OCI-LY1 (cell line): Measurements from ENCODE around the gene CFAP46.

Source experiments
- H2AFZ ChIP-seq: fragments of 200-600 bp; sonication (generic), shearing (Covaris generic); 2 replicates; pipeline ENCODE4 v1.6.0; 2014; ENCODE audit warnings: antibody characterized with exemption, mild to moderate bottlenecking, low read length
- H3F3A ChIP-seq: fragments of 200-600 bp; sonication (generic), shearing (Covaris generic); 2 replicates; pipeline ENCODE4 v1.6.0; 2014; ENCODE audit warnings: mild to moderate bottlenecking, antibody characterized with exemption, low read length, moderate library complexity; ENCODE audit not compliant: insufficient read depth
- H3K27ac ChIP-seq: fragments of 200-600 bp; sonication (generic); 2 replicates; pipeline ENCODE4 v1.5.1; 2014; ENCODE audit warnings: low read length, mixed run types, mild to moderate bottlenecking, low read depth; ENCODE audit not compliant: poor library complexity, severe bottlenecking
- H3K27me3 ChIP-seq: fragments of 200-600 bp; sonication (generic); 2 replicates; pipeline ENCODE4 v1.6.0; 2014; ENCODE audit warnings: antibody characterized with exemption, mild to moderate bottlenecking, low read length, moderate library complexity; ENCODE audit not compliant: insufficient read depth
- H3K36me3 ChIP-seq: fragments of 200-600 bp; sonication (generic); 2 replicates; pipeline ENCODE4 v1.6.1; 2014; ENCODE audit warnings: mild to moderate bottlenecking, antibody characterized with exemption, low read length, moderate library complexity, mixed read lengths; ENCODE audit not compliant: insufficient read depth
- H3K4me1 ChIP-seq: fragments of 200-600 bp; sonication (generic); 2 replicates; pipeline ENCODE4 v1.5.1; 2014; ENCODE audit warnings: mild to moderate bottlenecking, low read length, moderate library complexity; ENCODE audit not compliant: insufficient read depth, severe bottlenecking
- H3K4me2 ChIP-seq: fragments of 200-600 bp; sonication (generic), shearing (Covaris generic); 2 replicates; pipeline ENCODE4 v1.6.1; 2014; ENCODE audit warnings: low read length
- H3K4me3 ChIP-seq: fragments of 200-600 bp; sonication (generic); 2 replicates; pipeline ENCODE4 v1.5.1; 2014; ENCODE audit warnings: low read length, low read depth, mild to moderate bottlenecking, mixed read lengths; ENCODE audit not compliant: poor library complexity, severe bottlenecking
- H3K79me2 ChIP-seq: fragments of 200-600 bp; shearing (Covaris generic); 2 replicates; pipeline ENCODE4 v1.6.1; 2016; ENCODE audit warnings: mixed run types, low read length, mixed read lengths; ENCODE audit not compliant: insufficient read depth
- H3K9ac ChIP-seq: fragments of 200-600 bp; sonication (generic), shearing (Covaris generic); 2 replicates; pipeline ENCODE4 v1.6.1; 2014; ENCODE audit warnings: mild to moderate bottlenecking, low read length, mixed read lengths
- H3K9me2 ChIP-seq: fragments of 200-600 bp; sonication (generic), shearing (Covaris generic); 2 replicates; pipeline ENCODE4 v1.6.1; 2014; ENCODE audit warnings: low read depth, mild to moderate bottlenecking, low read length, mixed read lengths
- H3K9me3 ChIP-seq: fragments of 200-600 bp; shearing (Covaris generic); 2 replicates; pipeline ENCODE4 v1.6.1; 2014; ENCODE audit warnings: low read length, mixed read lengths
- H4K20me1 ChIP-seq: fragments of 200-600 bp; sonication (generic), shearing (Covaris generic); 2 replicates; pipeline ENCODE4 v1.6.0; 2016; ENCODE audit warnings: mild to moderate bottlenecking, low read length; ENCODE audit not compliant: insufficient read depth
- EZH2 ChIP-seq: fragments of 200-600 bp; sonication (generic), shearing (Covaris generic); IDR thresholded peaks from 2 replicates; pipeline ENCODE4 v1.8.0; 2017; ENCODE audit warnings: borderline replicate concordance, mixed run types, mild to moderate bottlenecking, antibody characterized with exemption, low read length, moderate library complexity, mixed read lengths
- TF ChIP-seq, protein P1 (sequence below): fragments of 200-600 bp; sonication (generic), shearing (Covaris generic); IDR thresholded peaks from 2 replicates; pipeline ENCODE4 v1.5.1; 2017; ENCODE audit warnings: mild to moderate bottlenecking, antibody characterized with exemption, low read length, moderate library complexity, mixed read lengths

CFAP46 gene

DNA sequence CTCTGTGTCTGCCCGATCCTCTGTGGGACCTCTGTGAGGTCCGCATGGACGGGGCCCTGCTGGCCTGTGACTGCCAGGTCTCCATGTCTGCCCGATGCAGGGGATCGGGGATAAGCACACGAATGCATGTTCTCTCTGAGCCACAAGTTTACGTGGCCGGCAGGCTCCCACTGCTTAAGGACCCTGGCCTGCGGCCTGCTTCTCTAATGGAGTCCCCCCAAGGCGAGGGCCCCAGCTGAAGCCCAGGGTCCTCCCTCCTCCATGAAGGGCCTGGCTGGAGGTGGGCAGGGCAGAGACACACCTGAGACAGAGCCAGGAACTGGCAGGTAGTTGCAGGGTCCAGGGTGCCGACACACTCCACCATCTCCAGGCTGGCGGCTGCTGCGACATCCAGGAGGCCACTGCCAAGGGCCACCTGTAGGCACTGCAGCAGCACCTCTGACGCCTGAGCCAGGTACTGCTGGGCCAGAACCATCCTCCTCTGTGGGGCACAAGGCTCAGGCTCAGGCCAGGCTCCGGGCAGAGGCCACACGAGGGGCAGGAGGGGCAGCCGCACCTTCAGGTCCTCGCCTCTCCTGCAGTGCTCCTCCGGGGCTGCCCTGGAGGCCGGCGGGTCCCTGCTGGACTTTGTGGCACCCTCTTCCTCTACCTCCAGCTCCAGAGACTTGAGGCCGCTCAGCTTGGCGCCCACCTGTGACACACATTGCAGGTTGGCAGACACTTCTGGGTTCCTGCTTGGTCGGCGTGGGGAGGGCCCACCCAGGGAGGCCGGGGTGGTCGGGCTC lies 95.5 kb downstream of the CFAP46 start:
- H2AFZ ChIP-seq: no peak overlapping the region
- no peaks in the 10 kb centered on the region for H3K9me2 ChIP-seq
- no peak overlapping the region for H3K27ac ChIP-seq
- H3K27me3 ChIP-seq: peaks cover 6% of the 10 kb centered on the region; the same call in 1 of the 2 replicates
- H3K79me2 ChIP-seq: no peaks in the 10 kb centered on the region
- H3F3A ChIP-seq: no peaks in the 10 kb centered on the region
- H3K9ac ChIP-seq: no peak overlapping the region
- no peaks in the 10 kb centered on the region; the same call in 1 of the 2 replicates for H3K36me3 ChIP-seq
- H3K4me1 ChIP-seq: no peaks in the 10 kb centered on the region
- peaks cover 2% of the 10 kb centered on the region; the same call in 1 of the 2 replicates for H3K9me3 ChIP-seq
- no peak for TF ChIP-seq EZH2
- TF ChIP-seq, protein P1, sequence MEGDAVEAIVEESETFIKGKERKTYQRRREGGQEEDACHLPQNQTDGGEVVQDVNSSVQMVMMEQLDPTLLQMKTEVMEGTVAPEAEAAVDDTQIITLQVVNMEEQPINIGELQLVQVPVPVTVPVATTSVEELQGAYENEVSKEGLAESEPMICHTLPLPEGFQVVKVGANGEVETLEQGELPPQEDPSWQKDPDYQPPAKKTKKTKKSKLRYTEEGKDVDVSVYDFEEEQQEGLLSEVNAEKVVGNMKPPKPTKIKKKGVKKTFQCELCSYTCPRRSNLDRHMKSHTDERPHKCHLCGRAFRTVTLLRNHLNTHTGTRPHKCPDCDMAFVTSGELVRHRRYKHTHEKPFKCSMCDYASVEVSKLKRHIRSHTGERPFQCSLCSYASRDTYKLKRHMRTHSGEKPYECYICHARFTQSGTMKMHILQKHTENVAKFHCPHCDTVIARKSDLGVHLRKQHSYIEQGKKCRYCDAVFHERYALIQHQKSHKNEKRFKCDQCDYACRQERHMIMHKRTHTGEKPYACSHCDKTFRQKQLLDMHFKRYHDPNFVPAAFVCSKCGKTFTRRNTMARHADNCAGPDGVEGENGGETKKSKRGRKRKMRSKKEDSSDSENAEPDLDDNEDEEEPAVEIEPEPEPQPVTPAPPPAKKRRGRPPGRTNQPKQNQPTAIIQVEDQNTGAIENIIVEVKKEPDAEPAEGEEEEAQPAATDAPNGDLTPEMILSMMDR: no peak
- no peaks in the 10 kb centered on the region for H4K20me1 ChIP-seq
- H3K4me2 ChIP-seq: no peak overlapping the region
- H3K4me3 ChIP-seq: no peak overlapping the region

DNA sequence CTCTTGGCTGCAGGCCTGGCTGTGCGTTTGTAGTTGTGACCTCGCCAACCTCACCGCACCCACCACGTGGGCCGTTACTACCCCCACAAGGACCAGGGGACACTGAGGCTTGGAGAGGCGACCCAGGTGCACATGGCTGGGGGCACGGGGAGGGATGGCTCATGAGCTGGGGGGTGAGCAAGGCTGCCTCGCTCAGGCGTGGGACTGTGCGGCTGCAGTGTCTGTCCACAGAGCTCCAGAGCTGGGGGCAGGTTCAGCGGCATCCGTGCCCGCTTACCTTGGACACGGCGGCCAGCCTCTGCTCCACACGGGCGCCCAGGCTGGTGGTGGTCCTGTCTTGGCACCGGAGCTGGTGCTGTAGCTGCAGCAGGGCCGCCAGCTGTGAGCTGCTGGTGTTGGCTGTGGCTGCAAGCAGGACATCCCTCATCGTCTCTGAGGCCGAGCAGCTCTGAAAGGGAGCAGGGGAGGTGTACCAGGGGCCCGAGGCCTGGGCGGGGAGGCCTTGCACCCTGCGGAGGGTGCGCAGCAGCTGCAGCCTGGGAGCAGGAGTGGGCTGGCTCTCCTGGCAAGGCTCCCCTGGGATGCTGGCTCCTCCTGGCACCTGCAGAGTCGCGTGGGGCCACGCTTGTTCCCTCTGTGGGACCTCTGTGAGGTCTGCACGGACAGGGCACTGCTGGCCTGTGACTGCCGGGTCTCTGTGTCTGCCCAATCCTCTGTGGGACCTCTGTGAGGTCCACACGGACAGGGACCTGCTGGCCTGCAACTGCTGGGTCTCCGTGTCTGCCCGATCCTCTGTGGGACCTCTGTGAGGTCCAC lies 96.4 kb downstream of the CFAP46 start:
- Histone ChIP-seq H4K20me1 (no peaks in the 10 kb centered on the region), H3K79me2 (no peaks in the 10 kb centered on the region), H3K4me3 (no peak overlapping the region), H3F3A (no peaks in the 10 kb centered on the region), H3K27ac (no peak overlapping the region), H3K9me3 (peaks cover 2% of the 10 kb centered on the region; the same call in 1 of the 2 replicates), H3K36me3 (no peaks in the 10 kb centered on the region; the same call in 1 of the 2 replicates), H2AFZ (no peak overlapping the region), H3K4me2 (no peak overlapping the region), H3K27me3 (peaks cover 6% of the 10 kb centered on the region; the same call in 1 of the 2 replicates), H3K9ac (no peak overlapping the region), H3K4me1 (no peaks in the 10 kb centered on the region), H3K9me2 (no peaks in the 10 kb centered on the region)
- TF ChIP-seq, protein P1: no peak
- TF ChIP-seq EZH2: no peak

DNA sequence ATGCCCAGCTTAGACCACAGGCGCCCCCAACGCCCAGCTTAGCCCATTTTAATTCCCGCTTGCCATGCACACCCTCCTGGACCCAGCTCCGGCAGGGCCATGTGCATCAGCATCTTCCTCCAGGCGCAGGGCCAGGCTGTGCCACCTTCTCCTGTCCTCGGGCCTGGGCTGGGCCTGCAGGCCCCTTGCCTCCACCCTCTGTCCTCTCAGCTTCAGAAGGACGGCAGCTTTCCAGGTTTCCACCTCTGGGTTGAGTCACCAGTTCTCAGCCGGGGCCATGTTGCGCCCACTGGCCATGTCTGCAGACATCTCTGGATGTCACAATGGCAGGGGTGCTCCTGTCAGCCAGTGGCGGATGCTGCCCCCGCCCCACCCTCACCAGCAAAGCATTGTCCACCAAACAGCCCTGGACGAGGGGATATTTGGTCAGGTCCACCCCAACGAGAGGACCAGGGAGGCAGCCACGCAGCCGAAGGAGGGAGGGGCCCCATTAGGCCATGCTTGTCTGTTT lies 97.3 kb downstream of the CFAP46 start:
- Histone ChIP-seq H2AFZ (no peak overlapping the region), H3K27me3 (peaks cover 3% of the 10 kb centered on the region; the same call in 1 of the 2 replicates), H3K9ac (no peak overlapping the region), H3K27ac (no peak overlapping the region), H3K79me2 (no peaks in the 10 kb centered on the region), H4K20me1 (no peaks in the 10 kb centered on the region), H3K36me3 (no peaks in the 10 kb centered on the region; the same call in 1 of the 2 replicates), H3F3A (no peaks in the 10 kb centered on the region), H3K4me2 (no peak overlapping the region), H3K9me3 (peaks cover 2% of the 10 kb centered on the region; the same call in 1 of the 2 replicates), H3K4me1 (no peaks in the 10 kb centered on the region), H3K9me2 (no peaks in the 10 kb centered on the region), H3K4me3 (no peak overlapping the region)
- TF ChIP-seq, protein P1: no peak
- TF ChIP-seq EZH2: no peak
